CD4-positive, alpha-beta T cell treated with Interleukin-2 at 100 ng/mL for 4 hours (primary cell): ENCODE measurements around the gene PTPRE.

Experiments used
- DNase-seq: peaks from one replicate; pipeline ENCODE4 v3.0.0-alpha.2; 2020; ENCODE audit warnings: low spot score

PTPRE gene

GRCh38 chr10:127882801-127883459, 24.0 kb upstream of the PTPRE start:
- no peak for DNase-seq

- no peak for DNase-seq
Measured at GRCh38 chr10:127883516-127883915, 23.4 kb upstream of the PTPRE start.

GRCh38 chr10:127884501-127884900, 22.4 kb upstream of the PTPRE start:
- no peak for DNase-seq

- no peak for DNase-seq
Measured at GRCh38 chr10:127886371-127887051, 20.4 kb upstream of the PTPRE start.

GRCh38 chr10:127887541-127888415, 19.1 kb upstream of the PTPRE start:
- DNase-seq: no peak

GRCh38 chr10:127888521-127889312, 18.2 kb upstream of the PTPRE start:
- DNase-seq: no peak

- no peak for DNase-seq
Measured at GRCh38 chr10:127889605-127890195, 17.2 kb upstream of the PTPRE start.

- no peak for DNase-seq
Measured at GRCh38 chr10:127890216-127890615, 16.7 kb upstream of the PTPRE start.

GRCh38 chr10:127890832-127891334, 16.0 kb upstream of the PTPRE start:
- DNase-seq: no peak

- DNase-seq: no peak
Measured at GRCh38 chr10:127892743-127893142, 14.2 kb upstream of the PTPRE start, which contains the start of gene CLRN3. CLRN3 (minus strand) TSS chr10:127892941; CDS start chr10:127892784, 157 bp downstream.

GRCh38 chr10:127894146-127894545, 12.8 kb upstream of the PTPRE start:
- no peak for DNase-seq

- DNase-seq: no peak
Measured at GRCh38 chr10:127896590-127896989, 10.3 kb upstream of the PTPRE start.

GRCh38 chr10:127897177-127897576, 9.7 kb upstream of the PTPRE start:
- no peak for DNase-seq

GRCh38 chr10:127899766-127900387, 7.0 kb upstream of the PTPRE start:
- DNase-seq: no peak

- no peak for DNase-seq
Measured at GRCh38 chr10:127903789-127904188, 3.1 kb upstream of the PTPRE start.

GRCh38 chr10:127904311-127905000, 2.4 kb upstream of the PTPRE start:
- DNase-seq: no peak

- DNase-seq: no peak
Measured at GRCh38 chr10:127905001-127905847, 1.7 kb upstream of the PTPRE start.

GRCh38 chr10:127905848-127906261, 1.0 kb upstream of the PTPRE start:
- DNase-seq: no peak

- DNase-seq: no peak
Measured at GRCh38 chr10:127907411-127908105, 655 bp downstream of the PTPRE start.
